Measurements from ENCODE around the gene COX6A1. TPM values are rescaled to one million over a fixed set of nuclear protein-coding genes. Genes with fewer than 3 reads are reported as not detected.
A peak's percentile ranks its signal among the peaks of the same experiment; 100 is the strongest.

COX6A1 gene
- total RNA-seq, 1 donor: 215 TPM

DNA sequence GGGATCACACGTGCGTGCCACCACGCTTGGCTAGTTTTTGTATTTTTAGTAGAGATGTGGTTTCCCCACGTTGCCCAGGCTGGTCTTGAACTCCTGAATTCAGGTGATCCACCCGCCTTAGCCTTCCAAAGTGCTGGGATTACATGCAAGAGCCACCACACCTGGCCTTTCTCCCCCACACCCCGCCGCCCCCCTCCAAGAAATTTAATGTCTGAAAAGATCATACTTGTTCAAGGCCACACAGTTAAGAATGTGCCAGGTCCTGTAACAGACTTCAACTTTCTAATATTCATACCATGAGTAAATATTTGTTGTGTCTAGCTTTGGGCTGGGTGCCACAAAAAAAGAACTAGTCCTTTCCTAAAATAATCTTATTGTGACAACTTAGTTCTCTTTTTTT, 17.4 kb downstream of the COX6A1 start:
- no peak overlapping the region for H3K4me3 ChIP-seq (ENCODE audit: low read depth, low read length)
- no peak for DNase-seq (ENCODE audit: low read depth)
- TF ChIP-seq, protein P1, sequence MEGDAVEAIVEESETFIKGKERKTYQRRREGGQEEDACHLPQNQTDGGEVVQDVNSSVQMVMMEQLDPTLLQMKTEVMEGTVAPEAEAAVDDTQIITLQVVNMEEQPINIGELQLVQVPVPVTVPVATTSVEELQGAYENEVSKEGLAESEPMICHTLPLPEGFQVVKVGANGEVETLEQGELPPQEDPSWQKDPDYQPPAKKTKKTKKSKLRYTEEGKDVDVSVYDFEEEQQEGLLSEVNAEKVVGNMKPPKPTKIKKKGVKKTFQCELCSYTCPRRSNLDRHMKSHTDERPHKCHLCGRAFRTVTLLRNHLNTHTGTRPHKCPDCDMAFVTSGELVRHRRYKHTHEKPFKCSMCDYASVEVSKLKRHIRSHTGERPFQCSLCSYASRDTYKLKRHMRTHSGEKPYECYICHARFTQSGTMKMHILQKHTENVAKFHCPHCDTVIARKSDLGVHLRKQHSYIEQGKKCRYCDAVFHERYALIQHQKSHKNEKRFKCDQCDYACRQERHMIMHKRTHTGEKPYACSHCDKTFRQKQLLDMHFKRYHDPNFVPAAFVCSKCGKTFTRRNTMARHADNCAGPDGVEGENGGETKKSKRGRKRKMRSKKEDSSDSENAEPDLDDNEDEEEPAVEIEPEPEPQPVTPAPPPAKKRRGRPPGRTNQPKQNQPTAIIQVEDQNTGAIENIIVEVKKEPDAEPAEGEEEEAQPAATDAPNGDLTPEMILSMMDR (IDR thresholded peaks at IDR 0.05; ENCODE audit: insufficient read depth, low read depth, low read length): no peak

- no peak overlapping the region for H3K4me3 ChIP-seq (ENCODE audit: low read depth, low read length)
- TF ChIP-seq, protein P1 (IDR thresholded peaks at IDR 0.05; ENCODE audit: insufficient read depth, low read depth, low read length): peak; percentile 38
- DNase-seq (ENCODE audit: low read depth): no peak
Observed at GRCh38 chr12:120457133-120457532, 19.2 kb downstream of the COX6A1 start.

- TF ChIP-seq, protein P1 (IDR thresholded peaks at IDR 0.05; ENCODE audit: insufficient read depth, low read depth, low read length): no peak
- H3K4me3 ChIP-seq (ENCODE audit: low read depth, low read length): no peak overlapping the region
- no peak for DNase-seq (ENCODE audit: low read depth)
Observed at GRCh38 chr12:120460157-120460556, 22.2 kb downstream of the COX6A1 start.

GRCh38 chr12:120462099-120462640, 24.3 kb downstream of the COX6A1 start:
- H3K4me3 ChIP-seq (ENCODE audit: low read depth, low read length): no peak overlapping the region
- TF ChIP-seq, protein P1 (IDR thresholded peaks at IDR 0.05; ENCODE audit: insufficient read depth, low read depth, low read length): no peak
- no peak for DNase-seq (ENCODE audit: low read depth)

DNA sequence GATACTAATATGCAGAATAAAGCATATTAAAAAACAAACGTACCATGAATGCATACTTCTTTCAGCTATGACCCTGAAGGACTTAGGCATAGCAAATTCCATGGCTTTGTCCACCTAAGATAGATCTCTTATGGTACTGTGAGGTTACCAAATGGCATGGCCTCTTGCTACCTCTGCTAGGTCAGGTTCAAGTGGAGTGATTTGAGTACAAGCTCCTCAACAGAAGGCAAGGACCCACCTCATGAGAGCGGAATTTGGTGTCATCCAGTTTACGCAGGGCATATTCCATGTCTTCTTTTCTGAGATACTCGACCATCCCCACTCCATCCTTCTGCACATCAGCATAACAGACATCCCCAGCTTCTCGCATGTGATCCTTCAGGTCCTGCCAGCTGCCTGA, 25.8 kb downstream of the COX6A1 start:
- TF ChIP-seq, protein P1 (IDR thresholded peaks at IDR 0.05; ENCODE audit: insufficient read depth, low read depth, low read length): no peak
- no peak for DNase-seq (ENCODE audit: low read depth)
- H3K4me3 ChIP-seq (ENCODE audit: low read depth, low read length): no peak overlapping the region

DNA sequence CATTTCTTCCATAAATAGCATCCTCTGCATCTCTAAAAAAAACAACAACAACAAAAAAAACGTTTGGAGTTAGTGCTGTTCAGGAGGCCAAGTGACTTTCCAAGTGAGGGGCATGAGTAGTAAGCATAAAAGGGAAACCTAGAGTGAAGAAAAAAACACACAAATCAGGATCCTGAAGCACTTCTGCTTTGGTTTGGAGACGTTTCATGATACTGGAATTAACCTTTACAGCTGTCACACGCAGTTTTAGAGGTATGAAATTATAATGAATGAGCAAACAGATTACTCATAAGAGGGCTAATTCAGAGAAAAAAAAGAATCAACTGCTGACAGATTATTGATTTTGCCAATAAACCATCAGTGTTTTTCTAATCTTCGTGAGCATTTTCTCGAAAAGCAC, 27.8 kb downstream of the COX6A1 start:
- H3K4me3 ChIP-seq (ENCODE audit: low read depth, low read length): no peak overlapping the region

More for the DNA sequence above, 27.8 kb downstream of the COX6A1 start:
- TF ChIP-seq, protein P1 (IDR thresholded peaks at IDR 0.05; ENCODE audit: insufficient read depth, low read depth, low read length): no peak
- no peak for DNase-seq (ENCODE audit: low read depth)

Measured in fibroblast of villous mesenchyme (primary cell).